Fibroblast of villous mesenchyme (primary cell): ENCODE measurements around the gene AKR1A1. TPM values are rescaled to one million over a fixed set of nuclear protein-coding genes. Genes with fewer than 3 reads are reported as not detected.
A peak's percentile ranks its signal among the peaks of the same experiment; 100 is the strongest.

ENCODE experiments used
- DNase-seq: peaks from one replicate; pipeline ENCODE4 v3.0.0-alpha.2; 2010; ENCODE audit warnings: low read depth
- H3K4me3 ChIP-seq: 2 replicates; pipeline ENCODE4 v1.5.1; 2011; ENCODE audit warnings: low read depth, mild to moderate bottlenecking, low read length
- CTCF ChIP-seq: IDR thresholded peaks from 2 replicates; pipeline ENCODE4 v1.5.1; 2012; ENCODE audit warnings: low read depth, mild to moderate bottlenecking, low read length; ENCODE audit not compliant: insufficient read depth
- total RNA-seq: library from RNA; depleted of rRNA; stranded (reverse); fragments of >200 nt; gene quantifications from 2 replicates; pipeline ENCODE4 v1.2.3, GENCODE V29; 2012

AKR1A1 gene
- total RNA-seq, 1 donor: 158 TPM

GRCh38 chr1:45557422-45557944, 6.9 kb downstream of the AKR1A1 start:
- TF ChIP-seq CTCF: no peak
- DNase-seq: peak; percentile 73
- H3K4me3 ChIP-seq: no peak overlapping the region

GRCh38 chr1:45563843-45564242, 13.2 kb downstream of the AKR1A1 start:
- no peak overlapping the region for H3K4me3 ChIP-seq
- DNase-seq: no peak
- no peak for TF ChIP-seq CTCF

- DNase-seq: peak; percentile 45
Observed at GRCh38 chr1:45566722-45567121, 16.1 kb downstream of the AKR1A1 start.

GRCh38 chr1:45567911-45568310, 17.3 kb downstream of the AKR1A1 start:
- TF ChIP-seq CTCF: no peak
- DNase-seq: no peak
- no peak overlapping the region for H3K4me3 ChIP-seq

More at GRCh38 chr1:45566722-45567121, 16.1 kb downstream of the AKR1A1 start:
- TF ChIP-seq CTCF: no peak
- no peak overlapping the region for H3K4me3 ChIP-seq

- TF ChIP-seq CTCF: no peak
- no peak overlapping the region for H3K4me3 ChIP-seq
- DNase-seq: no peak
Observed at GRCh38 chr1:45568421-45568820, 17.8 kb downstream of the AKR1A1 start.

- DNase-seq: no peak
- no peak for TF ChIP-seq CTCF
- H3K4me3 ChIP-seq: no peak overlapping the region
Observed at GRCh38 chr1:45569571-45569961, 18.9 kb downstream of the AKR1A1 start.

GRCh38 chr1:45569962-45570581, 19.4 kb downstream of the AKR1A1 start:
- H3K4me3 ChIP-seq: no peak overlapping the region
- DNase-seq: peak; percentile 79
- TF ChIP-seq CTCF: peak; percentile 99
